Left lobe of liver (tissue), 2 donors: ENCODE results near the gene FAM200B. TPM values are rescaled to one million over a fixed set of nuclear protein-coding genes. Genes with fewer than 3 reads are reported as not detected.

Source experiments
- ATAC-seq: fragments of 200-7000 bp; cut with Tn5 transposase; one replicate; pipeline ENCODE4 v1.9.1; 2020; ENCODE audit warnings: mild to moderate bottlenecking, moderate library complexity
- DNase-seq: peaks from one replicate; pipeline ENCODE4 v3.0.0-alpha.2; 2020; ENCODE audit warnings: low spot score
- total RNA-seq: library from RNA; stranded (reverse); gene quantifications from one replicate; pipeline ENCODE4 v1.2.1, GENCODE V29; 2021
- donor health status: DM: no; HTN: no; CAD: no; lungs with moderate emphysema.
- donor health status: DM: no; HTN: yes; CAD: no.

FAM200B gene
- total RNA-seq, 1 donor from 2014 or later = 14.3 TPM

DNA sequence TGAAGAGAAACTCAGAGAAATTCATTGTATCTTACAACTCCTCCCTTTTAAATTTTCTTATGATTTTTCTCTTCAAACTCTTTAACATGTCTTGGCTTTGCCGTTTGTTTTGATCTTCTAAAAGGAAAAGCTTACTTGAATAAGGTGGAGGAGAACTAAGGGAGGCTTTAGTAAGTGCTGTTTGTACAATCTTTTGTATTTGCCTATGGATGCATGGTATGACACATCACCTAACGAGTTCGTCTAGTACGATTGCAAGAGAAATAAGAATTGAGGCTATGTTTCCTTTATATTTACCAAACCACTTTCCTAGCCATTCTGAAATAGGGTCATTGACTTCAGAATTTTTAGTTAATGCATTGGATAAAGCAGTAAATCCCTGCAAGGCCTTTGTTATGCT lies 12.8 kb downstream of the FAM200B start:
- ATAC-seq = no peak
- no peak for DNase-seq

GRCh38 chr4:15695240-15695699 lies 13.6 kb downstream of the FAM200B start:
- ATAC-seq = no peak
- DNase-seq = no peak

DNA sequence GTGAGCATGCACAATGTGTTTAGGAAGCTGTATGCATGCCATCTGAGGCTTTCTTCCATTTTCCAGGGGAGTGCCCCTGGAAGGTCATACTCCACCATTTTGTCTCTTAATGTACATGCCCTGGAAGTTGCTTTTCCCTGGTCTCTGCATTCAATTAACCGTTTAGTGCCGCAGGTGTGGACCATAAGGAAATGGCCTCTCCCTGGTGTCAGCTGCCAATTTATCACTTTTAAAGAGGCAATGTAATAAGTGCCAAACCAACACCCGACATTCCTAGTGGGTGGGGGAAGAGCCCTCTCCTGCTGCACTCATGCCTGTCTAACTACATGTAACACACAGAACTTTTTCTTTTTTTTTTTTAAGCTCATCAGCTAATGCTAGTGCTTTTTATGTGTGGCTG lies 14.1 kb downstream of the FAM200B start:
- ATAC-seq (no peak), DNase-seq (no peak)

GRCh38 chr4:15696866-15697265 lies 15.2 kb downstream of the FAM200B start:
- DNase-seq (no peak), ATAC-seq (no peak)

- peak; percentile 69 for DNase-seq
Observed at GRCh38 chr4:15702941-15703403, 21.3 kb downstream of the FAM200B start, which contains the start of gene BST1. TSS of gene BST1 (plus strand) at chr4:15703065. CDS start at chr4:15703145, 80 bp downstream.

DNA sequence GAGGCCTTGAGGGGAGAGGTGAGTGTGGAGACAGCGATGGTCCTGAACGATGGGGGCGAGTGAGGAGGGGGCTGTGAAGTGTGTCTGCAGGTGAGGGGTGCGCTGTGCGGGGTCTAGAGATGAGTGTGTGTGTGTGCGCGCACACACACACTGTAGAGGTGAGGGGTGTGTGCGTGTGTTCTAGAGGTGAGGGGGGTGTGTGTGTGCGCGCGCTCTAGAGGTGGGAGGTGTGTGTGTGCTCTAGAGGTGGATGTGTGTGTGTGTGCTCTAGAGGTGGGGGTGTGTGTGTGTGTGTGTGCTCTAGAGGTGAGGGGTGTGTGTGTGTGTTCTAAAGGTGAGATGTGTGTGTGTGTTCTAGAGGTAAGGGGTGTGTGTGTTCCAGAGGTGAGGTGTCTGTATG lies 21.8 kb downstream of the FAM200B start:
- no peak for DNase-seq
- no peak for ATAC-seq

More at GRCh38 chr4:15702941-15703403, 21.3 kb downstream of the FAM200B start, which contains the start of gene BST1:
- peak; percentile 6 for ATAC-seq

GRCh38 chr4:15704129-15704528 lies 22.5 kb downstream of the FAM200B start:
- no peak for DNase-seq
- no peak for ATAC-seq

DNA sequence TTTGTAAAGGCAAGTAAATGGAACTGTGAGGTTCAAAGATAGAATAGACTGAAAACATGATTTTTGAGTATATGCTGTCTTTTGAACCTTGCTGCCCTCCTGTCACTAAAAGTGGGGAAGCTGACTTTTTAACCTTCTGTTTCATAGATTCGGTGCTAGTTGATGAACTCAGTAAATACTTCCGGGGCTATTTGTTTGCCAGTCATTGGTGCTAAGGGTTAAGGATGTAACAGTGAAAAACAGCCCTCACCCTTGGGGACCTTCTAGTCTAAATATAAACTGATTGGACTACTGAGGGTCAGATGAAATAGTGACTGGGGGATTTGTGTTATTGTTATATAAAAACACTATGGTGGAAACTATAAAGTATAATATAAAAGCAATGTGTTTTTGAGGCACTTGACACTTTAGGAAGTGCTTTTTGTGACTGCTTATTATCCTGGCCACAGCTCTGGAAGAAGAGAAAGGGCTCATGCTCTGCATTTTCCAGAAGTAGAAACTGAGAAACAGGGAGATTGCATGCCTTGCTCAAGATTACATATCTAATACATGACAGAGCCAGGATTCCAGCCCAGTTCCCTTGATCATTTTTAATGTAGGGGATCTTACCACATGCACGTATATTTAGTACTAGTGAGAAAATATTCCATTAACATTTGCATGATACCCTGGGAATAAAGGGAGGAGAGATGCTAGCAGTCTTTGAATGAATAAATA lies 25.2 kb downstream of the FAM200B start:
- DNase-seq (no peak), ATAC-seq (peak; percentile 9)

DNA sequence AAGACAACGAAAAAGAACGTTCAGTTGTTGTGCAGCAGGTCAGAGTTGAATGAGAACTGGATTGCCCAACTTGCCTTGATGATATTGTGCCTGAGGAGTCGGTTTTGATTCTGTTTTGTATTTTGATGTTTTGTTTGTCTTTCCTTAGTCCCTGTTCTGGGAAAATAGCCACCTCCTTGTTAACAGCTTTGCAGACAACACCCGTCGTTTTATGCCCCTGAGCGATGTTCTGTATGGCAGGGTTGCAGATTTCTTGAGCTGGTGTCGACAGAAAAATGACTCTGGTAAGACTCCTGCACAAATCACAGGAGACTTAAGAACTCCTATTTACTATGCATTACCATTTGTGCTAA lies 25.7 kb downstream of the FAM200B start:
- ATAC-seq (peak; percentile 53), DNase-seq (no peak)

DNA sequence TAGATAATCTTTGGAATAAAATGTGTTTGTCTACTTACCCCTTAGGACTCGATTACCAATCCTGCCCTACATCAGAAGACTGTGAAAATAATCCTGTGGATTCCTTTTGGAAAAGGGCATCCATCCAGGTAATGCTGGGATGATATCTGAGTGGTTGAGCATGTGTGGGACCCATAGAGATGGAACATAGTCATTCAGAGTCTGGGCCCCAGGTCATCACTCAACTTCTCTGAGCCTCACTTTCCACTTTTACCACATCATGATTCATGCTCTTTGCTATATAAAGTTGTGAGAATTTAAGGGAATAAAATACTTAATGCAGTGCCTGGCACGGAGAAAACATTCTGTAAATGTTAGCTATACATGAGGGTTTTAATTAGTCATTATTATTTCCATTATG lies 30.1 kb downstream of the FAM200B start:
- no peak for DNase-seq
- no peak for ATAC-seq

DNA sequence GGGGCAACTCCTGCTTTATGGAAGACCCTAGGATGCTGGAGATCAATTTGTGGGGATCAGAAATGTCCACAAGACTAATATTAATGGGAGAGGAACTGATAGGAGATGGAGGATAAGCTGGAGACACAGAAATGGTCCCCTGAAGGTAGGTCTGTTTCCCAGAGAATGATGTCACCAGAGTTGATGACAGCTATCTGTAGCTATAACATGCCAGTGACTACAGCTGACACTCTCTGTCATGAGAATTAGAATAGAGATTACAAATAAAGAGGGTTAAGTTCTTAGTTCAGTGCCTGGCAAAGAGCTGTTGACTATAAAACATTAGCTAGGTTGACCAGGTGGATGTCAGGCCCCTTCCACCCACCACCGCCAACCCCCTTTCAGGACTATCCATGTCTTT lies 30.6 kb downstream of the FAM200B start:
- DNase-seq (no peak), ATAC-seq (no peak)

GRCh38 chr4:15714141-15714540 lies 32.5 kb downstream of the FAM200B start:
- DNase-seq (no peak), ATAC-seq (no peak)

GRCh38 chr4:15714646-15715435 lies 33.2 kb downstream of the FAM200B start:
- no peak for ATAC-seq

DNA sequence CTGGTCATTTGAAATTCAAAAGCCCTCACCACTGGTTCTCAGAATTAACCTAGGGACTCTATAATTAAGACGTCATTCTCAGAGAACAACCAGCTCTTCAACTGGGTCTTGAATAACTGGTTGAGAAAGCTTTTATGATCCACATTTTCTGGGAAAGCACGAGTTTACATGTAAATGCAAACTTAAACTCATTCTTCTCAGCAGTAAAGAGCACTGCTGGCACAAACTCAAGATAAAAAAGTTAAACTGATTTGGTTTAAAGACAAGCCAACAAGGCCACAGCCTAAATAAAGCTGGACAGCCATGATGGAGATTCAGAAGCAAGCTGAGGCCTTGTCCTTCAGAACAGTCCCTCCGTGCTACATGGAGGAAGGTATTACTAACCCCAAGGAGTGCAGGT lies 34.5 kb downstream of the FAM200B start:
- no peak for ATAC-seq
- no peak for DNase-seq

More at GRCh38 chr4:15714646-15715435, 33.2 kb downstream of the FAM200B start:
- no peak for DNase-seq

GRCh38 chr4:15717086-15717485 lies 35.5 kb downstream of the FAM200B start:
- ATAC-seq = no peak
- no peak for DNase-seq

GRCh38 chr4:15717657-15718416 lies 36.2 kb downstream of the FAM200B start:
- no peak for DNase-seq
- no peak for ATAC-seq

GRCh38 chr4:15718465-15718864 lies 36.8 kb downstream of the FAM200B start:
- no peak for DNase-seq
- ATAC-seq = peak; percentile 34

- peak; percentile 75 for DNase-seq
Observed at GRCh38 chr4:15718959-15719358, 37.3 kb downstream of the FAM200B start.

GRCh38 chr4:15719506-15719905 lies 37.9 kb downstream of the FAM200B start:
- no peak for ATAC-seq
- no peak for DNase-seq

More at GRCh38 chr4:15718959-15719358, 37.3 kb downstream of the FAM200B start:
- ATAC-seq = peak; percentile 99

DNA sequence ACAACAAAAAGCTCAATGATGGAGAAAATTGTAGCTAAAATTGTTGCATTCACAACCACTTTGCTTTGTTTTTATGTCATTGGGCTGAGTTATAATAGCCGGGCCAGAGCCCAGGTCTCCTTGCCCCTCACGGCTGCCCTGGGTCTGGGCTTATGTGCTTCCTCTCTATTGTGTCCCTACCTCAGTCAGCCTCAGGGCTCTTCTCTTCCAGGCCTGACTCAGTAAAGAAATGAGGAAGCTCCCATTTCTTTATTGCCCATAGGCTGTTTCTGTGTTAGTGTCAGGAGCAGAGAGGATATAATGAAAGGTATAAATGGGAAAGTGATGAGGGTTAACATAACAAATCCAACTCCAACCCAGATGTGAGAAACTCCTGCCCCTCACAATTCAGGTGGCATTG lies 39.2 kb downstream of the FAM200B start:
- no peak for ATAC-seq
- DNase-seq = no peak

GRCh38 chr4:15725608-15726007 lies 44.0 kb downstream of the FAM200B start:
- ATAC-seq (no peak), DNase-seq (no peak)
